ENCODE measurements around the gene CLDN15.

DNA sequence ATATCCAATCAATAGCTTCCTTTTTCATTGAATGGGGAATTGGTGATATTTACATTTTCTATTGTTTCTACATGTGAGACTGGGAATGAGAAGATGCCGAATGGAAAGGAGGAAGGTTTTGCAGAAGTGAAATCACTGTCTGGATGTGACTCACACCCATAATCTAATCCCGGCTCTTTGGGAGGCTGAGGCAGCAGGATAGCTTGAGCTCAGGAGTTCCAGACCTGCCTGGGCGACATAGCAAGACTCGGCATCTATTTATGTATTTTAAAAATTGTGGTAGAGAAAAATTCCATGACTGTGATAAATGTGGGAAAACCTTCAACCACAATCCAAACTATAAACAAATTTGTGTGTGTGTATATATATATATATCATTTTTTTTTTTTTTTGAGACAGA lies 18.2 kb upstream of the CLDN15 start:
- TF ChIP-seq, protein P1, sequence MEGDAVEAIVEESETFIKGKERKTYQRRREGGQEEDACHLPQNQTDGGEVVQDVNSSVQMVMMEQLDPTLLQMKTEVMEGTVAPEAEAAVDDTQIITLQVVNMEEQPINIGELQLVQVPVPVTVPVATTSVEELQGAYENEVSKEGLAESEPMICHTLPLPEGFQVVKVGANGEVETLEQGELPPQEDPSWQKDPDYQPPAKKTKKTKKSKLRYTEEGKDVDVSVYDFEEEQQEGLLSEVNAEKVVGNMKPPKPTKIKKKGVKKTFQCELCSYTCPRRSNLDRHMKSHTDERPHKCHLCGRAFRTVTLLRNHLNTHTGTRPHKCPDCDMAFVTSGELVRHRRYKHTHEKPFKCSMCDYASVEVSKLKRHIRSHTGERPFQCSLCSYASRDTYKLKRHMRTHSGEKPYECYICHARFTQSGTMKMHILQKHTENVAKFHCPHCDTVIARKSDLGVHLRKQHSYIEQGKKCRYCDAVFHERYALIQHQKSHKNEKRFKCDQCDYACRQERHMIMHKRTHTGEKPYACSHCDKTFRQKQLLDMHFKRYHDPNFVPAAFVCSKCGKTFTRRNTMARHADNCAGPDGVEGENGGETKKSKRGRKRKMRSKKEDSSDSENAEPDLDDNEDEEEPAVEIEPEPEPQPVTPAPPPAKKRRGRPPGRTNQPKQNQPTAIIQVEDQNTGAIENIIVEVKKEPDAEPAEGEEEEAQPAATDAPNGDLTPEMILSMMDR (IDR thresholded peaks at IDR 0.05), result no peak
- TF ChIP-seq POLR2A (IDR thresholded peaks at IDR 0.05), result no peak
